Mesendoderm (in vitro differentiated cells): ENCODE data around the gene GGTLC2.

Experiments
- DNase-seq: peaks from one replicate; pipeline ENCODE4 v3.0.0; 2013
- H2AK5ac ChIP-seq: 2 replicates; pipeline ENCODE4 v1.6.1; 2013; ENCODE audit warnings: low read length, inconsistent platforms
- H2BK120ac ChIP-seq: 2 replicates; pipeline ENCODE4 v1.6.1; 2013; ENCODE audit warnings: low read depth, mild to moderate bottlenecking, low read length, moderate library complexity, mixed read lengths
- H2BK15ac ChIP-seq: replicated peaks from 2 replicates; pipeline ENCODE4 v1.6.1; 2013; ENCODE audit warnings: low read depth, mild to moderate bottlenecking, moderate library complexity
- H2BK5ac ChIP-seq: 2 replicates; pipeline ENCODE4 v1.6.1; 2013; ENCODE audit warnings: low read length, inconsistent platforms
- H3K18ac ChIP-seq: 2 replicates; pipeline ENCODE4 v1.6.1; 2013; ENCODE audit warnings: mild to moderate bottlenecking, low read length, mixed read lengths
- H3K23ac ChIP-seq: one replicate; pipeline ENCODE4 v1.6.1; 2013; ENCODE audit warnings: low read length
- H3K27ac ChIP-seq: 2 replicates; pipeline ENCODE4 v1.5.1; 2013; ENCODE audit warnings: low read depth, mild to moderate bottlenecking, inconsistent platforms, low read length, moderate library complexity
- H3K27me3 ChIP-seq: 2 replicates; pipeline ENCODE4 v1.6.1; 2013; ENCODE audit warnings: low read length, control low read depth, mild to moderate bottlenecking, inconsistent platforms; ENCODE audit not compliant: insufficient read depth, poor library complexity
- H3K36me3 ChIP-seq: 2 replicates; pipeline ENCODE4 v1.6.1; 2013; ENCODE audit warnings: low read length, inconsistent platforms; ENCODE audit not compliant: control insufficient read depth, insufficient read depth
- H3K4ac ChIP-seq: one replicate; pipeline ENCODE4 v1.6.1; 2013; ENCODE audit warnings: low read depth, mild to moderate bottlenecking, low read length, moderate library complexity
- H3K4me1 ChIP-seq: 2 replicates; pipeline ENCODE4 v1.6.1; 2013; ENCODE audit warnings: low read depth, low read length, inconsistent platforms; ENCODE audit not compliant: control insufficient read depth
- H3K4me2 ChIP-seq: 2 replicates; pipeline ENCODE4 v1.6.1; 2013; ENCODE audit warnings: low read length
- H3K4me3 ChIP-seq: 2 replicates; pipeline ENCODE4 v1.5.1; 2013; ENCODE audit warnings: mild to moderate bottlenecking, low read length
- H3K56ac ChIP-seq: one replicate; pipeline ENCODE4 v1.6.1; 2013; ENCODE audit warnings: low read length
- H3K79me1 ChIP-seq: 2 replicates; pipeline ENCODE4 v1.6.1; 2013; ENCODE audit warnings: low read length, inconsistent platforms
- H3K79me2 ChIP-seq: 2 replicates; pipeline ENCODE4 v1.6.1; 2013; ENCODE audit warnings: mild to moderate bottlenecking, low read length; ENCODE audit not compliant: control insufficient read depth, insufficient read depth
- H3K9ac ChIP-seq: 2 replicates; pipeline ENCODE4 v1.6.1; 2013; ENCODE audit warnings: low read length, inconsistent platforms
- H4K5ac ChIP-seq: one replicate; pipeline ENCODE4 v1.6.1; 2013; ENCODE audit warnings: low read length
- H4K8ac ChIP-seq: one replicate; pipeline ENCODE4 v1.6.1; 2013; ENCODE audit warnings: low read depth, mild to moderate bottlenecking, control low read depth, low read length, moderate library complexity
- WGBS: extraction: QIAGEN DNeasy Blood & Tissue Kit; methylation state at CpG from one replicate; pipeline ENCODE4 v1.1.7; 2013; ENCODE audit warnings: low lambda C conversion rate, missing lambda C conversion rate; ENCODE audit not compliant: insufficient coverage; ENCODE audit errors: extremely low coverage; 5-methylcytosine and 5-hydroxymethylcytosine counted together

The GGTLC2 gene

DNA sequence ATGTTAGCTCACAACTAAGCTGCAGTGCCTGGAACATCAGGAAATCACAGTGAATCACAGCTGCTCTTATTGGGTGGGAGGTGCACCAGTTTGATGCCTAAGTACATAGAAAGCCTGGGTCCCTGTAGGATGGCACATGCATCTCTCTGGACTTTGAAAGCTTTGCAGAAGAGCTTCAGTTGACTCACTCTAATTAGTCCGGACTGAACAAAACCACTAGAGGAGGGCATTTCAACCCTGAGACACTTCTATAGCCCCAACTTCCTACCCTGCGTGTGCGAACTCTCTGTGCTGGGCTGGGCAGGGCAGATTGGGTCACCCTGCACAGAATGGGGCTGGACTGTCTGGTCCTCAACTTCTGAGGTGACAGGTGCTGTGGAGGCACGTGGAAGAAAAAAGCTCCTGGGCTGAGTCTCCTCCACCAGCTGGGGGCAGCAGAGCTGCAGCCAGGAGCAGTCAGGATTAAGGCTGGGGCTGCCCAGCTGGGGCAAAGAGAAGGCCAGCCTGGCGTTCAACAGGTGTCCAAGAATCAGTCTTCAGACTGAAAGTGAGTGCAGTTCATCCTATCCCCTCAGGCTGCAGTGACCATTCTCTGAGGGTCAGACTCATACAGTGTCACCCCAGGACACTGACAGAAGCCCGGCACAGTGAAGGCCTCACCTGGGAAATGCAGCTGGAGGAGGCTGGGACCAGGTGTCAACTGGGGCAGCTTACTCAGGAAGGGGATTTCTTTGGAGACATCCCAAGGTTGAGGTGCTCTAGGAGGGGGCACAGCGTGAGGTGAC, 22.1 kb downstream of the GGTLC2 start:
- H3K56ac ChIP-seq, result no peak overlapping the region
- H3K4ac ChIP-seq, result no peak overlapping the region
- H2BK5ac ChIP-seq, result no peak overlapping the region
- H4K8ac ChIP-seq, result no peak overlapping the region
- no peak overlapping the region for H2BK15ac ChIP-seq
- no peaks in the 10 kb centered on the region for H3K79me1 ChIP-seq
- no peak overlapping the region for H3K4me3 ChIP-seq
- H2BK120ac ChIP-seq, result no peak overlapping the region
- no peak overlapping the region for H3K4me2 ChIP-seq
- H3K23ac ChIP-seq, result no peak overlapping the region
- H3K36me3 ChIP-seq, result no peaks in the 10 kb centered on the region
- no CpG with 5 or more reads among the region's 7 CpGs for WGBS
- no peak overlapping the region for H2AK5ac ChIP-seq
- no peak overlapping the region for H3K9ac ChIP-seq
- no peak overlapping the region for H3K18ac ChIP-seq
- H3K79me2 ChIP-seq, result no peaks in the 10 kb centered on the region
- H3K27me3 ChIP-seq, result no peaks in the 10 kb centered on the region
- no peaks in the 10 kb centered on the region for H3K4me1 ChIP-seq
- no peak overlapping the region for H3K27ac ChIP-seq
- DNase-seq, result peak; percentile 40
- H4K5ac ChIP-seq, result no peak overlapping the region

DNA sequence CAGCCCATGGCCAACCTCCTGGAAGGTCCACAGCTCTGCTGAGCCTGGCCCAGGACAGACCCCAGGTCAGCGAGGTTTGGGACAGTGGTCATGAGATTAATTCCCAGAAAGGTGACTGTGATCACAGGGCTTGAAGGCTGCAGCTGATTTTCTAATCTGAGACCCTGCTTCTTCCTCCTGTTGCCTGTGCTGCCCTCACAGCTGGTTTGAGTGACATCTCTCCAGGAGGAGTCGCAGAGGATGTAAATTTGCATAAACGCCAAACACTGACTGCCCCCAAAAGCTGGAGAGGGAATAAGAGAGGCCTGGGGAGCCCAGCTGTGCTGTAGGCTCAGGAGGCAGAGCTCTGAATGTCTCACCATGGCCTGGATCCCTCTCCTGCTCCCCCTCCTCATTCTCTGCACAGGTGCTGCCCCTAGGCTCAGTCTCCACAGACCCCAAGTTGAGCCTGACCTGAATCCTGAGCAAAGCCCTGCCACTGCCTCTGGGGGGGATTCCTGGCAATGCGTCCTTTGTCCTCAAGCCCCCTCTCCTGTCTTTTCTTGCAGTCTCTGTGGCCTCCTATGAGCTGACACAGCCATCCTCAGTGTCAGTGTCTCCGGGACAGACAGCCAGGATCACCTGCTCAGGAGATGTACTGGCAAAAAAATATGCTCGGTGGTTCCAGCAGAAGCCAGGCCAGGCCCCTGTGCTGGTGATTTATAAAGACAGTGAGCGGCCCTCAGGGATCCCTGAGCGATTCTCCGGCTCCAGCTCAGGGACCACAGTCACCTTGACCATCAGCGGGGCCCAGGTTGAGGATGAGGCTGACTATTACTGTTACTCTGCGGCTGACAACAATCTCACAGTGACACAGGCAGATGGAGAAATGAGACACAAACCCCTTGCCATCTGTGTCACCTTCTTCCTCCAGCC, 23.8 kb downstream of the GGTLC2 start:
- no peak overlapping the region for H2AK5ac ChIP-seq
- no peak overlapping the region for H3K27ac ChIP-seq
- no peak overlapping the region for H3K9ac ChIP-seq
- H2BK5ac ChIP-seq, result no peak overlapping the region
- no peak overlapping the region for H3K18ac ChIP-seq
- no peak overlapping the region for H3K23ac ChIP-seq
- H4K5ac ChIP-seq, result no peak overlapping the region
- H3K4me1 ChIP-seq, result no peaks in the 10 kb centered on the region
- H3K27me3 ChIP-seq, result no peaks in the 10 kb centered on the region
- no peak overlapping the region for H2BK15ac ChIP-seq
- H3K4me3 ChIP-seq, result no peak overlapping the region
- H2BK120ac ChIP-seq, result no peak overlapping the region
- no peak overlapping the region for H3K4me2 ChIP-seq
- H3K4ac ChIP-seq, result no peak overlapping the region
- H3K36me3 ChIP-seq, result no peaks in the 10 kb centered on the region
- DNase-seq, result no peak
- H3K79me1 ChIP-seq, result no peaks in the 10 kb centered on the region
- H4K8ac ChIP-seq, result no peak overlapping the region
- no peak overlapping the region for H3K56ac ChIP-seq
- H3K79me2 ChIP-seq, result no peaks in the 10 kb centered on the region
- WGBS, result no CpG with 5 or more reads among the region's 11 CpGs

DNA sequence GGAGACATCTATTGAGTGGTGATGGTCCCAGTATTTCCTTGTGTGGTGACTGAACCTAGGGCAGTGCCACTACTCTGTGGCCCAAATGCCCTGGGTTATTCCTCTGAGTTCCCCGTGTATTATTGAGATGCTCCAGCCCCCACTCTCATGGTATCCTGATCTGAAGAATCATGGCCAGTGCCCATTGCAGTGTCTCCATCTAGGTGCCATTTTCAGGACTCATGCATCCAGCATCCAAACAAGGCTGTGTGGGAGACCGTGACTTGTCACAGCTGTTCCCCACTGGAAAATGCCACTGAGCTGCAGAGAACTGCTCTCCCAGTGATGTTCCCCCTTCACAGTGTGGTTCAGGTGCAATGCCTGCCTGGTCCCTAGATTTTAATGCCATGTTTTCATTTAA, 24.7 kb downstream of the GGTLC2 start:
- no peaks in the 10 kb centered on the region for H3K79me1 ChIP-seq
- no CpG with 5 or more reads among the region's 2 CpGs for WGBS
- H3K56ac ChIP-seq, result no peak overlapping the region
- no peak overlapping the region for H3K4ac ChIP-seq
- H2AK5ac ChIP-seq, result no peak overlapping the region
- no peak overlapping the region for H3K23ac ChIP-seq
- DNase-seq, result no peak
- H2BK120ac ChIP-seq, result no peak overlapping the region
- H3K18ac ChIP-seq, result no peak overlapping the region
- H3K4me3 ChIP-seq, result no peak overlapping the region
- no peak overlapping the region for H4K8ac ChIP-seq
- H3K79me2 ChIP-seq, result no peaks in the 10 kb centered on the region
- H3K4me1 ChIP-seq, result no peaks in the 10 kb centered on the region
- no peaks in the 10 kb centered on the region for H3K27me3 ChIP-seq
- no peak overlapping the region for H3K27ac ChIP-seq
- H3K36me3 ChIP-seq, result no peaks in the 10 kb centered on the region
- no peak overlapping the region for H3K9ac ChIP-seq
- H4K5ac ChIP-seq, result no peak overlapping the region
- no peak overlapping the region for H2BK5ac ChIP-seq
- no peak overlapping the region for H3K4me2 ChIP-seq
- H2BK15ac ChIP-seq, result no peak overlapping the region

DNA sequence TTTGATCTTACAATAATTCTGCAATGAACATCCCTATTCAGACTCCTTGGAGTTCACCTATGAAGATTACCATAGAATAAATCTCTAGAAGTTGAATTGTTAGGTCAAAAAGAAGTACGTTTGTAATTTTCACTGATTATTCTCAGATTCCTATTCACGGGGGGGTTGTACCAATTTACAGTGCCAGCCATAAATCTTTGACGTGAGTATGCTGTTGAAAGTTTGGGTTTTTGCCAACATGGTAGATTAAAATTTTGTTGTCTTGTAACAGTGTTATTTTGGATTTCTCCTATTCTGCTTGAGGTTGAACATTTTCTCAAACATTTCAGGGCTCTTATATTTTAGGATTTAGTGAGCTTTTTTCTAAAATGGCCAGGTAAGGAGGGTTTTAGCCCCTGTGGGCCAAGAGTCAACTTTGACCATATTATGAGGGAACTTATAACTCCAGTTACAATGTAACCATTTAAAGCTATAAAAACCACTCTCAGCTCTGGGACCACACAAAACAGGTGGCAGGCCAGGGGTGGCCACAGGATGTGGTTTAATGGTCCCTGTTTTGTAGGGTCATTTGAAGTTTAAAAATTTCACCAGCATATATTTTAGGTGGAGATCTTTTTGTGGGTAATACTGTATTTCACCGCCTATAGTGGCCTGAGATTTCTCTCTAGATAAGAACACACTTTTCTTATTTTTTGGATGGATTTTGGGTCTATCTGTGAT, 25.8 kb downstream of the GGTLC2 start:
- Histone ChIP-seq H3K4me3 (no peak overlapping the region), H3K79me2 (no peaks in the 10 kb centered on the region), H4K5ac (no peak overlapping the region), H3K27me3 (no peaks in the 10 kb centered on the region), H3K9ac (no peak overlapping the region), H3K56ac (no peak overlapping the region), H3K18ac (no peak overlapping the region), H3K4ac (no peak overlapping the region), H3K79me1 (no peaks in the 10 kb centered on the region), H2BK5ac (no peak overlapping the region), H3K4me1 (no peaks in the 10 kb centered on the region), H4K8ac (no peak overlapping the region), H2BK15ac (no peak overlapping the region), H2BK120ac (no peak overlapping the region), H3K4me2 (no peak overlapping the region), H3K36me3 (no peaks in the 10 kb centered on the region), H2AK5ac (no peak overlapping the region), H3K27ac (no peak overlapping the region), H3K23ac (no peak overlapping the region)
- DNase-seq, result no peak
- WGBS, result no CpG with 5 or more reads among the region's 4 CpGs

DNA sequence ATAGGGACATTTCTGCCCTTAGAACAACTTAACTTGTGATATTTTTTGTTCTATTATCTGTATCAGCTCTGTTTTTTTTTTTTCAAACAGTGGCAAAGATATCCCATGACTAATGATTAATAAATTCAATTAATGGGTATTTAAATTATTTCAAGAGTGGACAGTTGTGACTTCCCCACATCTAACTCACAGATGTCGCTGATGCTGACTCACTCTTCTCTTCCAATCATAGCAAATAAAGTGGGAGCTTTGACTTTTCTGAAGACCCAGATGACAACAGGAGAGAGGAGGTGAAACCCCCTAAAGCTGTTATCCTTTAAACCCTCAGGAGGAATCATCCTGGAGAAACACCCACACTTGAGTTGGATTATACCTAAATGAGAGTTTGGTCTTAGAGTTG, 27.1 kb downstream of the GGTLC2 start:
- H3K36me3 ChIP-seq, result no peaks in the 10 kb centered on the region
- H3K79me1 ChIP-seq, result no peaks in the 10 kb centered on the region
- no peaks in the 10 kb centered on the region for H3K27me3 ChIP-seq
- no peaks in the 10 kb centered on the region for H3K79me2 ChIP-seq
- H3K56ac ChIP-seq, result no peak overlapping the region
- no peak overlapping the region for H3K27ac ChIP-seq
- no peak overlapping the region for H3K4ac ChIP-seq
- no peak overlapping the region for H3K4me2 ChIP-seq
- no peak overlapping the region for H2AK5ac ChIP-seq
- H3K4me1 ChIP-seq, result no peaks in the 10 kb centered on the region
- no peak overlapping the region for H4K8ac ChIP-seq
- no peak overlapping the region for H2BK15ac ChIP-seq
- no peak overlapping the region for H4K5ac ChIP-seq
- DNase-seq, result no peak
- H3K23ac ChIP-seq, result no peak overlapping the region
- no peak overlapping the region for H2BK120ac ChIP-seq
- H3K18ac ChIP-seq, result no peak overlapping the region
- no CpG with 5 or more reads among the region's 1 CpG for WGBS
- H3K4me3 ChIP-seq, result no peak overlapping the region
- no peak overlapping the region for H3K9ac ChIP-seq
- H2BK5ac ChIP-seq, result no peak overlapping the region
